GM04504 (cell line): ENCODE data around the gene C20orf173.
"Not testable (repeated sequence)": the region's sequence is repeated elsewhere in the genome, so short reads cannot be mapped to it uniquely, and the experiment has no call there.

Experiments used
- DNase-seq: peaks from one replicate; pipeline ENCODE4 v3.0.0-alpha.2; 2012; ENCODE audit warnings: low read depth

Gene C20orf173

GRCh38 chr20:35529552-35529951, at the start of gene C20orf173:
TSS of gene C20orf173 (minus strand) at chr20:35529652. CDS start at chr20:35529373, 279 bp downstream.
- no peak for DNase-seq

- no peak for DNase-seq
These were observed 49.7 kb upstream of the C20orf173 start for GRCh38 chr20:35579196-35579595.

GRCh38 chr20:35578469-35578868, 49.0 kb upstream of the C20orf173 start:
- no peak for DNase-seq

- no peak for DNase-seq
These were observed 47.4 kb upstream of the C20orf173 start for GRCh38 chr20:35576816-35577215.

GRCh38 chr20:35575958-35576357, 46.5 kb upstream of the C20orf173 start:
- no peak for DNase-seq

- no peak for DNase-seq
These were observed 43.4 kb upstream of the C20orf173 start for GRCh38 chr20:35572838-35573237.

- no peak for DNase-seq
These were observed 42.1 kb upstream of the C20orf173 start for GRCh38 chr20:35571555-35571954.

- no peak for DNase-seq
These were observed 39.2 kb upstream of the C20orf173 start for GRCh38 chr20:35568645-35569044.

GRCh38 chr20:35564905-35565304, 35.5 kb upstream of the C20orf173 start:
- no peak for DNase-seq

- DNase-seq, result no peak
These were observed 34.4 kb upstream of the C20orf173 start for GRCh38 chr20:35563834-35564233.

- no peak for DNase-seq
These were observed 33.2 kb upstream of the C20orf173 start for GRCh38 chr20:35562541-35563110.

- no peak for DNase-seq
These were observed 32.2 kb upstream of the C20orf173 start for GRCh38 chr20:35561671-35562070.

- DNase-seq, result peak; percentile 33
These were observed 31.8 kb upstream of the C20orf173 start for GRCh38 chr20:35561268-35561667.

- no peak for DNase-seq
These were observed 31.1 kb upstream of the C20orf173 start for GRCh38 chr20:35560541-35560940.

- DNase-seq, result no peak
These were observed 30.7 kb upstream of the C20orf173 start for GRCh38 chr20:35560105-35560511.

- no peak for DNase-seq
These were observed 29.7 kb upstream of the C20orf173 start for GRCh38 chr20:35559042-35559693.

- DNase-seq, result no peak
These were observed 29.0 kb upstream of the C20orf173 start for GRCh38 chr20:35558451-35558850.

GRCh38 chr20:35556871-35557270, 27.4 kb upstream of the C20orf173 start:
- DNase-seq, result no peak

GRCh38 chr20:35555951-35556645, 26.6 kb upstream of the C20orf173 start:
- DNase-seq, result no peak

- not testable (repeated sequence) for DNase-seq
These were observed 26.0 kb upstream of the C20orf173 start for GRCh38 chr20:35555461-35555860.

- DNase-seq, result no peak
These were observed 23.5 kb upstream of the C20orf173 start for GRCh38 chr20:35552914-35553313.

- no peak for DNase-seq
These were observed 22.1 kb upstream of the C20orf173 start for GRCh38 chr20:35551503-35551902.

- DNase-seq, result no peak
These were observed 17.9 kb upstream of the C20orf173 start for GRCh38 chr20:35547329-35547728.
